ENCODE measurements around the gene GLIS1. TPM values are rescaled to one million over a fixed set of nuclear protein-coding genes. Genes with fewer than 3 reads are reported as not detected.

GLIS1 gene
- total RNA-seq, 1 experiment from 2014 or later, result 1.7 TPM

DNA sequence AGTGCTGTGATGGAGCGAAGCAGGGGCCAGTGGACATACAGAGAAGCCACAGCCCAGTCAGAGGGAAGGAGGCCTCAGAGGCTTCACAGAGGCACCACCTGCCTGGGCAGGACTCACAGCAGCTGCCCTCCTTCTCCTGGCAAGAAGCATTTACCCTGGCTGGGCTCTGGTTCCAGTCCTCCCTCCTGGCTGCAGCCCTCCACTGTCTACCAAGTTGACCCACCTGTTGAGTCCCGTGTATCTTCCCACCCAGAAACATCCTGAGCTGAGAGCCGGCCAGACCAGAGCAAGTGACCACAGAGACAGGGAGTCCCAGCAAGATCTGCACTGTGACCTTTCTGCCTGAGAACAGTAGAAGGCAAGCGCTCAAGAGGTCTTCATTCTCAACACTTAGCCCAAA is 49.7 kb downstream of the GLIS1 start:
- DNase-seq (no peak), ATAC-seq (no peak)
- H2AFZ ChIP-seq (ENCODE audit: low read length), result no peak overlapping the region
- no peaks in the 10 kb centered on the region for H3K4me1 ChIP-seq (ENCODE audit: insufficient read depth, low read length)
- H3K9me3 ChIP-seq (ENCODE audit: low read length), result no peaks in the 10 kb centered on the region
- H3F3A ChIP-seq (ENCODE audit: low read length, unreplicated experiment), result no peaks in the 10 kb centered on the region
- TF ChIP-seq, protein P1, sequence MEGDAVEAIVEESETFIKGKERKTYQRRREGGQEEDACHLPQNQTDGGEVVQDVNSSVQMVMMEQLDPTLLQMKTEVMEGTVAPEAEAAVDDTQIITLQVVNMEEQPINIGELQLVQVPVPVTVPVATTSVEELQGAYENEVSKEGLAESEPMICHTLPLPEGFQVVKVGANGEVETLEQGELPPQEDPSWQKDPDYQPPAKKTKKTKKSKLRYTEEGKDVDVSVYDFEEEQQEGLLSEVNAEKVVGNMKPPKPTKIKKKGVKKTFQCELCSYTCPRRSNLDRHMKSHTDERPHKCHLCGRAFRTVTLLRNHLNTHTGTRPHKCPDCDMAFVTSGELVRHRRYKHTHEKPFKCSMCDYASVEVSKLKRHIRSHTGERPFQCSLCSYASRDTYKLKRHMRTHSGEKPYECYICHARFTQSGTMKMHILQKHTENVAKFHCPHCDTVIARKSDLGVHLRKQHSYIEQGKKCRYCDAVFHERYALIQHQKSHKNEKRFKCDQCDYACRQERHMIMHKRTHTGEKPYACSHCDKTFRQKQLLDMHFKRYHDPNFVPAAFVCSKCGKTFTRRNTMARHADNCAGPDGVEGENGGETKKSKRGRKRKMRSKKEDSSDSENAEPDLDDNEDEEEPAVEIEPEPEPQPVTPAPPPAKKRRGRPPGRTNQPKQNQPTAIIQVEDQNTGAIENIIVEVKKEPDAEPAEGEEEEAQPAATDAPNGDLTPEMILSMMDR (conservative IDR thresholded peaks at IDR 0.05; ENCODE audit: low read depth, low read length), result no peak
- TF ChIP-seq EZH2phosphoT487 (IDR thresholded peaks at IDR 0.05; ENCODE audit: borderline replicate concordance, low read length) (no peak), EZH2 (IDR thresholded peaks at IDR 0.05; ENCODE audit: low read length, unreplicated experiment) (no peak)
- no peaks in the 10 kb centered on the region for H3K36me3 ChIP-seq (ENCODE audit: low read depth, low read length)
- ChIA-PET POLR2A (ENCODE audit: unreplicated experiment) (no interaction called here), CTCF (no interaction called here)
- no peak overlapping the region for H3K9ac ChIP-seq (ENCODE audit: low read length)
- no TSS peak for BruUV-seq (replicated peaks)
- no peak overlapping the region for H3K4me2 ChIP-seq (ENCODE audit: low read length)
- H3K27ac ChIP-seq (ENCODE audit: low read length), result no peak overlapping the region
- no peaks in the 10 kb centered on the region for H4K20me1 ChIP-seq (ENCODE audit: low read length)
- H3K79me2 ChIP-seq (ENCODE audit: low read length), result no peaks in the 10 kb centered on the region
- no peaks in the 10 kb centered on the region for H3K9me2 ChIP-seq (replicated peaks; ENCODE audit: low read length)
- no peaks in the 10 kb centered on the region for H3K27me3 ChIP-seq (ENCODE audit: low read length)
- no peak overlapping the region for H3K4me3 ChIP-seq (ENCODE audit: low read length)
- intact Hi-C loops (cut with micrococcal nuclease), result no loop called here

DNA sequence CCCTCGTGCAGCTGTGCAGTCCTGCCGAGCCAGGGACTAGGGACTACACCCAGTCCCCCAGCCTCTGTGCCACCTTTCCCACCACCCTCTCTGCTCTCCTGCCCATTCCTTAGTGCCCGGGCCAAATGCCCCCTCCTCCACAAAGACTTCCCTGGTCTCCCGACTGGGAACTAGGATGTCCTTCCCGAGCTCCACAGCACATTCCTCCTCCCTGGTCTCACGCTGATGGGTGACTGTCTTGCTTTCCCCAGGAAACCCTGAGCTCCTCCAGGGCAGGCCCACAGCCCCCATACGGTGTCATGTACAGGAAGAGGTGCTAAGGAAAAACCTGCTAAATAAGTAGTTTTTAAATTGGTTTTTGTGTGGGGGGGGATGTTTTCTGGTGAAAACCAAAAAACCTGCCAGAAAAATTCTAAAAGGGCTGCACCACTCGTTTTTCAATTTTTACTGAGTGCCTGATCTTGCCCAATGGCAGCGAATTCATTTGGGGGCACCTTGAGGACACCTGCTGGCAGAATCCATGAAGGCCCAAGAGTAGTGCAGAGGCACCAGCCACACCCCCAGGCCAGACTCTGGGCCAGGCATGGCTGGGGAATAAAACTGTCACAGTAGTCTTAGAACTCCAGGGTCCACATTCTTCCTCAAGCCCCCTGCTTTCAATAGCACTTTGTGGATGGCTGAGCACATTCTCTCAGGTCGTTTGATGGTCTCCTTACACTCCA is 50.4 kb downstream of the GLIS1 start:
- H3K4me2 ChIP-seq (ENCODE audit: low read length), result no peak overlapping the region

DNA sequence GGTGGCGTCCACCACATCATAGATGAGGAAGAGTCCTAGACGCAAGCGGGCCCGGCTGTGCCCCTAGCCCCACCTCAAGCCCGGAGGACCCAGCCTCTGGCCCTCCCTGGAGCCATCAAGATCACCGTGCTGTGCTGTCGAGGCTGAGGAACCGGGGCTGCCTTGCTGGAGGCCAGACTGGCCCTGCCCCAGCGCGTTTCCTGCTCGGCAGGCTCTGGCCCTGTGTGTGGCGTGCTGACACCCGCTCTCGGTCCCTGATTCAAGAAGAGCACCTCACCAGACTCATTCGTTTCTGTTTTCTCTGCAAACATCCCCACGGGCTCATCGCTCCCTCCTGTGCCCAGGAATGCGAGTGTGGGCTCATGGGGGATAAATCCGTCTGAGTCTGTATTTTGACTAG is 51.1 kb downstream of the GLIS1 start:
- CTCF ChIA-PET, result no interaction called here
- no TSS peak for BruUV-seq (replicated peaks)
- H3K27ac ChIP-seq (ENCODE audit: low read length), result no peak overlapping the region
- H3K79me2 ChIP-seq (ENCODE audit: low read length), result no peaks in the 10 kb centered on the region
- H3K9me3 ChIP-seq (ENCODE audit: low read length), result no peaks in the 10 kb centered on the region
- no peak overlapping the region for H3K4me2 ChIP-seq (ENCODE audit: low read length)
- H3K36me3 ChIP-seq (ENCODE audit: low read depth, low read length), result no peaks in the 10 kb centered on the region
- H3F3A ChIP-seq (ENCODE audit: low read length, unreplicated experiment), result no peaks in the 10 kb centered on the region
- DNase-seq (no peak), ATAC-seq (no peak)
- no peaks in the 10 kb centered on the region for H3K27me3 ChIP-seq (ENCODE audit: low read length)
- H3K4me3 ChIP-seq (ENCODE audit: low read length), result no peak overlapping the region
- no peaks in the 10 kb centered on the region for H3K4me1 ChIP-seq (ENCODE audit: insufficient read depth, low read length)
- H3K9me2 ChIP-seq (replicated peaks; ENCODE audit: low read length), result no peaks in the 10 kb centered on the region
- H3K9ac ChIP-seq (ENCODE audit: low read length), result no peak overlapping the region
- POLR2A ChIA-PET (ENCODE audit: unreplicated experiment), result no interaction called here
- intact Hi-C loops (cut with micrococcal nuclease), result no loop called here
- TF ChIP-seq, protein P1 (conservative IDR thresholded peaks at IDR 0.05; ENCODE audit: low read depth, low read length), result no peak
- TF ChIP-seq EZH2phosphoT487 (IDR thresholded peaks at IDR 0.05; ENCODE audit: borderline replicate concordance, low read length) (no peak), EZH2 (IDR thresholded peaks at IDR 0.05; ENCODE audit: low read length, unreplicated experiment) (no peak)
- H4K20me1 ChIP-seq (ENCODE audit: low read length), result no peaks in the 10 kb centered on the region
- H2AFZ ChIP-seq (ENCODE audit: low read length), result no peak overlapping the region

More for the DNA sequence above, 50.4 kb downstream of the GLIS1 start:
- DNase-seq (peak; percentile 36), ATAC-seq (peak; percentile 58)
- no peaks in the 10 kb centered on the region for H4K20me1 ChIP-seq (ENCODE audit: low read length)
- CTCF ChIA-PET, result no interaction called here
- intact Hi-C loops (cut with micrococcal nuclease), result no loop called here
- no peak overlapping the region for H2AFZ ChIP-seq (ENCODE audit: low read length)
- H3K27me3 ChIP-seq (ENCODE audit: low read length), result no peaks in the 10 kb centered on the region
- POLR2A ChIA-PET (ENCODE audit: unreplicated experiment), result no interaction called here
- H3K9me2 ChIP-seq (replicated peaks; ENCODE audit: low read length), result no peaks in the 10 kb centered on the region
- no peak overlapping the region for H3K27ac ChIP-seq (ENCODE audit: low read length)
- no peak for TF ChIP-seq EZH2phosphoT487 (IDR thresholded peaks at IDR 0.05; ENCODE audit: borderline replicate concordance, low read length)
- TF ChIP-seq, protein P1 (conservative IDR thresholded peaks at IDR 0.05; ENCODE audit: low read depth, low read length), result peak; percentile 47
- no TSS peak for BruUV-seq (replicated peaks)
- no peak overlapping the region for H3K4me3 ChIP-seq (ENCODE audit: low read length)
- no peak overlapping the region for H3K9ac ChIP-seq (ENCODE audit: low read length)
- H3K9me3 ChIP-seq (ENCODE audit: low read length), result no peaks in the 10 kb centered on the region
- H3F3A ChIP-seq (ENCODE audit: low read length, unreplicated experiment), result no peaks in the 10 kb centered on the region
- H3K36me3 ChIP-seq (ENCODE audit: low read depth, low read length), result no peaks in the 10 kb centered on the region
- no peaks in the 10 kb centered on the region for H3K4me1 ChIP-seq (ENCODE audit: insufficient read depth, low read length)
- H3K79me2 ChIP-seq (ENCODE audit: low read length), result no peaks in the 10 kb centered on the region
